Left ventricle myocardium inferior (tissue), 1 donor: ENCODE results near the gene PSRC1. TPM values are rescaled to one million over a fixed set of nuclear protein-coding genes. Genes with fewer than 3 reads are reported as not detected.

Source experiments
- DNase-seq: peaks from one replicate; pipeline ENCODE4 v3.0.0-alpha.2; 2020
- H3K27ac ChIP-seq: fragments of 200-600 bp; replicated peaks from 2 replicates; pipeline ENCODE4 v1.8.0; 2021
- H3K27me3 ChIP-seq: fragments of 200-600 bp; 2 replicates; pipeline ENCODE4 v1.8.0; 2021; ENCODE audit warnings: low read depth
- H3K36me3 ChIP-seq: fragments of 200-600 bp; 2 replicates; pipeline ENCODE4 v1.8.0; 2021
- H3K4me1 ChIP-seq: fragments of 200-600 bp; 2 replicates; pipeline ENCODE4 v1.8.0; 2021
- H3K4me3 ChIP-seq: fragments of 200-600 bp; 2 replicates; pipeline ENCODE4 v1.8.0; 2021; ENCODE audit warnings: mild to moderate bottlenecking, moderate library complexity
- H3K9me3 ChIP-seq: fragments of 200-600 bp; replicated peaks from 2 replicates; pipeline ENCODE4 v1.8.0; 2021
- CTCF ChIP-seq: fragments of 200-600 bp; IDR thresholded peaks from 2 replicates; pipeline ENCODE4 v1.8.0; 2021; ENCODE audit warnings: antibody characterized with exemption, mild to moderate bottlenecking, borderline replicate concordance
- intact Hi-C: fragments of 100-400 bp; cut with micrococcal nuclease; formaldehyde crosslinking; loops from one replicate; pipeline ENCODE4 v1.11.0; 2022
- long read RNA-seq: library from polyadenylated mRNA; unstranded; transcript quantifications from one replicate; pipeline ENCODE4 v2.0.0, GENCODE V29; 2021
- total RNA-seq: library from RNA; stranded (reverse); fragmentation: NEBNext Ultra II Directional; extraction: Animal tissue kit (Norgen Biotek cat#: 25700); gene quantifications from one replicate; pipeline ENCODE4 v1.2.1, GENCODE V29; 2021
- donor health status: DM: no; HTN: yes; CAD: no; lungs with severe emphysema.

Gene PSRC1
- 0.80 TPM for total RNA-seq
- long read RNA-seq, partial matches to known transcripts = 1 of 2 reads
- long read RNA-seq, other reads (novel, unspliced or antisense) = 1 of 2 reads

DNA sequence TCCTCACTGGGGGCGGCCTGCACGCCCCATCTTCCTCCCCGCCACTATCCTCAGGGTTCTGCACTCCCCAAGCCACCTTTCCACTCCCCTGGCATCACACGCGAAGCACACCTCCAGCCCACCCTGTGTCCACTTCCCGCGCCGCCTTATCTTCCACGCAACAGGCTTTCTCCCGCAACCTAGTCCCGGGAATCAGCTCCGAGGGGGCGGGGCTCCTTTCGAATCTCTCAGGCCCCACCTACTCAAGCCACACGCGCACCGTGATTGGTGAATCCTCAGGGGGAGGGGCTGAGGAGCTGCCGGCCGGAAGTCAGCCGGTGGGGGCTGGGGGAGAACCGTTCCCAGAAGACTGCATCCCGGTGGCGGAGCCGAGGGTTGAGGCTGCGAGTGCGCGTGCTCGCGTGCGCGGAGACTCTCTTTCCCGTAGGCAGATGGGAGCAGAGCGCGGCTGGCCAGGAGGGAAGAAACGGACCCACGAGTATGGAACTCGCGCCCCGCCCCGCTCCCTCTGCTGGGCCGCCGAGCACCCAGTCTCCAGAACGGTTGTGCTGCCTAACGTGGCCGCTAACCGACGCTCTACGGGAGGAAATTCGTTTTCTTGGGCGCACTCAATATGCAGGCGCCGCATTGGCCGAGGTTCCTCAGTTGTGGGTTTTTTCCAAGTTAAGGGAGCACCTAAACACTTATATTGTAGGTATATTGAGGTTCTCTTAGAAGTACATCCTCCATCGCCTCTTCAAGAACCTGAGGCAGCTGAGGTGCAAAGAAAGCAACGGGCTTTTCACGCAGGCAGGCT, at the start of gene PSRC1:
Gene PSRC1 (minus strand): TSS at position 194 of the 796 bp plus-strand sequence.
- peak; percentile 71 for TF ChIP-seq CTCF
- Histone ChIP-seq H3K27me3 (no peaks in the 10 kb centered on the region), H3K9me3 (no peaks in the 10 kb centered on the region), H3K27ac (peak within 1 kb of the TSS; percentile 90), H3K36me3 (no peaks in the 10 kb centered on the region), H3K4me3 (peak within 1 kb of the TSS; percentile 75), H3K4me1 (peaks cover 29% of the 10 kb centered on the region)
- intact Hi-C loops = loop anchor here (5.0 kb wide), 1 partner anchor 114 kb away; the partner anchor contains the start of gene SORT1
- peak; percentile 95 for DNase-seq

- Histone ChIP-seq H3K4me1 (no peaks in the 10 kb centered on the region), H3K4me3 (no peak overlapping the region), H3K27me3 (no peaks in the 10 kb centered on the region), H3K9me3 (peaks cover 31% of the 10 kb centered on the region), H3K36me3 (peaks cover 97% of the 10 kb centered on the region), H3K27ac (no peak overlapping the region)
- intact Hi-C loops = no loop called here
- DNase-seq = no peak
- TF ChIP-seq CTCF = no peak
Observed at GRCh38 chr1:109331113-109331512, 48.2 kb upstream of the PSRC1 start.

- Histone ChIP-seq H3K9me3 (peaks cover 23% of the 10 kb centered on the region), H3K4me1 (no peaks in the 10 kb centered on the region), H3K27ac (no peak overlapping the region), H3K36me3 (peaks cover 96% of the 10 kb centered on the region), H3K4me3 (no peak overlapping the region), H3K27me3 (no peaks in the 10 kb centered on the region)
- DNase-seq = no peak
- TF ChIP-seq CTCF = no peak
- intact Hi-C loops = no loop called here
Observed at GRCh38 chr1:109327285-109327684, 44.3 kb upstream of the PSRC1 start.

- Histone ChIP-seq H3K27ac (no peak overlapping the region), H3K27me3 (no peaks in the 10 kb centered on the region), H3K36me3 (peaks cover 96% of the 10 kb centered on the region), H3K9me3 (no peaks in the 10 kb centered on the region), H3K4me3 (no peak overlapping the region), H3K4me1 (no peaks in the 10 kb centered on the region)
- intact Hi-C loops = no loop called here
- TF ChIP-seq CTCF = no peak
- DNase-seq = no peak
Observed at GRCh38 chr1:109322974-109323373, 40.0 kb upstream of the PSRC1 start.

GRCh38 chr1:109319114-109319513, 36.2 kb upstream of the PSRC1 start:
- H3K4me1 ChIP-seq = no peaks in the 10 kb centered on the region
- intact Hi-C loops = no loop called here
- no peak for DNase-seq
- no peak for TF ChIP-seq CTCF
- peaks cover 99% of the 10 kb centered on the region for H3K36me3 ChIP-seq
- no peak overlapping the region for H3K27ac ChIP-seq
- no peaks in the 10 kb centered on the region for H3K9me3 ChIP-seq
- H3K4me3 ChIP-seq = no peak overlapping the region
- no peaks in the 10 kb centered on the region for H3K27me3 ChIP-seq
